ENCODE measurements around the gene TCERG1. TPM values are rescaled to one million over a fixed set of nuclear protein-coding genes. Genes with fewer than 3 reads are reported as not detected.
A peak's percentile ranks its signal among the peaks of the same experiment; 100 is the strongest.

The TCERG1 gene
- total and polyA plus RNA-seq, 9 of the 15 experiments (the other 6 are each of a cell fraction or from before 2014, with no cell fraction given): 50.3 to 148 (median 119) TPM

DNA sequence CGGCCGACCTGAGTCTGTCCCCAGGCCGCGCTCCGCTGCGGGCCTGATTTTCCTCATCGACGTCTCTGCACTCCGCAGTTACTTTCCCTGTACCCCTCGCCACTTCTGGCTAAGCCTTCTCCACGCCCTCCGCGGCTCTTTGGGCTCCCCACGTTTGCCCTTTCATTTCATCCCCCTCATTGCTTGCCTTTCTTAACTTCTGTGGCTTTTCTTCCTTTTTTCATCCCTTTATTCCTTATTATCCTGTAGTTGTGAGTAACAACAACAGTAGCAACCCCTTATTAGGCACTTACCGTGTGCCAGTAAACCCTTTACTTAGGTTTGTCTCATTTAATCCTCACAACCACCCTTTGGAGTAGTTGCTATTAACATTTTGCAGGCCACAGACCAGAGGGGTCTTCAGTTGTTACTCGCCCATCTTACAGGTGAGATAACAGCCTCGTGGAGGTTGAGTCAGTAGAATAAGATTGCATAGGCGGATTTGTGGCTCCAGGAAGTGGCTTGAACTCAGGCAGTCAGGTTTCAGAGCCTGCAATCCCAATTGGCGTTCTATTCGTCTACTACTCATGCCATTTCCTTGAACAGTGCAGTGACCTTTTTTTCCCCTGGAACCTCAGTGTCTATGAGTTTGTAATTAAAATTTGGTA lies 724 bp downstream of the TCERG1 start (continued):
- TF ChIP-seq FOXP4 (CRISPR knock-in tag; IDR thresholded peaks at IDR 0.05; ENCODE audit: borderline replicate concordance): no peak
- no peak for TF ChIP-seq STAG1 (CRISPR knock-in tag; IDR thresholded peaks at IDR 0.05; ENCODE audit: borderline replicate concordance)
- TF ChIP-seq SRSF7 (optimal IDR thresholded peaks at IDR 0.05; ENCODE audit: low read depth, low read length): no peak
- no peak for TF ChIP-seq SLC30A9 (CRISPR knock-in tag; IDR thresholded peaks at IDR 0.05)
- TF ChIP-seq HOXB6 (CRISPR knock-in tag; IDR thresholded peaks at IDR 0.05; ENCODE audit: borderline replicate concordance): no peak
- TF ChIP-seq ZBTB17 (CRISPR knock-in tag; IDR thresholded peaks at IDR 0.05): peak; percentile 97
- TF ChIP-seq, protein P1, sequence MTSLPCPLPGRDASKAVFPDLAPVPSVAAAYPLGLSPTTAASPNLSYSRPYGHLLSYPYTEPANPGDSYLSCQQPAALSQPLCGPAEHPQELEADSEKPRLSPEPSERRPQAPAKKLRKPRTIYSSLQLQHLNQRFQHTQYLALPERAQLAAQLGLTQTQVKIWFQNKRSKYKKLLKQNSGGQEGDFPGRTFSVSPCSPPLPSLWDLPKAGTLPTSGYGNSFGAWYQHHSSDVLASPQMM (CRISPR knock-in tag; IDR thresholded peaks at IDR 0.05): no peak
- no peak for TF ChIP-seq E2F8 (IDR thresholded peaks at IDR 0.05; ENCODE audit: low read depth, partially characterized antibody)
- peak; percentile 5; the same call in 1 of the 2 replicates for TF ChIP-seq KLF1 (tag; IDR thresholded peaks at IDR 0.05)
- TF ChIP-seq ZBTB8A (IDR thresholded peaks at IDR 0.05; ENCODE audit: partially characterized antibody): no peak
- TF ChIP-seq PKNOX1 (IDR thresholded peaks at IDR 0.05): no peak
- no peak for TF ChIP-seq ZNF124 (CRISPR knock-in tag; IDR thresholded peaks at IDR 0.05)
- TF ChIP-seq ARHGAP35 (IDR thresholded peaks at IDR 0.05; ENCODE audit: partially characterized antibody): no peak
- peak; percentile 6 for TF ChIP-seq TBP (optimal IDR thresholded peaks at IDR 0.05; ENCODE audit: low read depth, low read length)
- no peak; the same call in 1 of the 2 replicates for TF ChIP-seq E2F5 (CRISPR knock-in tag; IDR thresholded peaks at IDR 0.05)
- TF ChIP-seq ZNF431 (CRISPR knock-in tag; IDR thresholded peaks at IDR 0.05): peak; percentile 56
- TF ChIP-seq KAT8 (IDR thresholded peaks at IDR 0.05; ENCODE audit: low read depth): no peak
- TF ChIP-seq ZNF766 (CRISPR knock-in tag; conservative IDR thresholded peaks at IDR 0.05): no peak
- no peak for TF ChIP-seq JUND (IDR thresholded peaks at IDR 0.05; ENCODE audit: borderline replicate concordance, low read depth, low read length)
- TF ChIP-seq JUND (tag; IDR thresholded peaks at IDR 0.05; ENCODE audit: borderline replicate concordance, low read depth, low read length): peak; percentile 23; the same call in 1 of the 3 replicates
- TF ChIP-seq EP400 (IDR thresholded peaks at IDR 0.05): no peak
- TF ChIP-seq TAF1 (IDR thresholded peaks at IDR 0.05; ENCODE audit: control insufficient read depth, extremely low read depth, insufficient read depth, low read length, severe bottlenecking): no peak
